NOMO-1 treated with DMSO at 0.1 percent for 48 hours (cell line): ENCODE results near the gene ADGRL3.
"Not testable (repeated sequence)": the region's sequence is repeated elsewhere in the genome, so short reads cannot be mapped to it uniquely, and the experiment has no call there.

ENCODE experiments used
- DNase-seq: peaks from one replicate; lab custom pipeline; 2025; ENCODE audit not compliant: unreplicated experiment; lab: John Stamatoyannopoulos, UW

ADGRL3 gene

GRCh38 chr4:61782133-61782532 lies 582.0 kb downstream of the ADGRL3 start:
- no peak for DNase-seq

- DNase-seq: no peak
Measured at GRCh38 chr4:61783050-61783449, 582.9 kb downstream of the ADGRL3 start.

GRCh38 chr4:61785761-61786160 lies 585.6 kb downstream of the ADGRL3 start:
- no peak for DNase-seq

GRCh38 chr4:61786211-61786610 lies 586.1 kb downstream of the ADGRL3 start:
- DNase-seq: no peak

- DNase-seq: no peak
Measured at GRCh38 chr4:61795998-61796397, 595.9 kb downstream of the ADGRL3 start.

- no peak for DNase-seq
Measured at GRCh38 chr4:61799794-61800193, 599.7 kb downstream of the ADGRL3 start.

- DNase-seq: no peak
Measured at GRCh38 chr4:61805227-61805626, 605.1 kb downstream of the ADGRL3 start.

- DNase-seq: no peak
Measured at GRCh38 chr4:61805979-61806378, 605.9 kb downstream of the ADGRL3 start.

GRCh38 chr4:61812171-61812570 lies 612.0 kb downstream of the ADGRL3 start:
- no peak for DNase-seq

GRCh38 chr4:61817071-61817470 lies 616.9 kb downstream of the ADGRL3 start:
- DNase-seq: no peak

- no peak for DNase-seq
Measured at GRCh38 chr4:61820136-61820535, 620.0 kb downstream of the ADGRL3 start.

- no peak for DNase-seq
Measured at GRCh38 chr4:61824454-61824853, 624.3 kb downstream of the ADGRL3 start.

- DNase-seq: no peak
Measured at GRCh38 chr4:61827907-61828391, 627.8 kb downstream of the ADGRL3 start.

GRCh38 chr4:61828960-61829359 lies 628.8 kb downstream of the ADGRL3 start:
- DNase-seq: no peak

GRCh38 chr4:61831987-61832386 lies 631.9 kb downstream of the ADGRL3 start:
- DNase-seq: no peak

GRCh38 chr4:61837395-61837794 lies 637.3 kb downstream of the ADGRL3 start:
- no peak for DNase-seq

GRCh38 chr4:61838072-61838471 lies 637.9 kb downstream of the ADGRL3 start:
- no peak for DNase-seq

- DNase-seq: no peak
Measured at GRCh38 chr4:61841714-61842113, 641.6 kb downstream of the ADGRL3 start.

GRCh38 chr4:61851126-61851525 lies 651.0 kb downstream of the ADGRL3 start:
- DNase-seq: no peak

GRCh38 chr4:61852105-61852504 lies 652.0 kb downstream of the ADGRL3 start:
- DNase-seq: not testable (repeated sequence)

GRCh38 chr4:61853041-61853440 lies 652.9 kb downstream of the ADGRL3 start:
- no peak for DNase-seq

GRCh38 chr4:61860376-61860775 lies 660.2 kb downstream of the ADGRL3 start:
- DNase-seq: no peak

GRCh38 chr4:61864286-61864685 lies 664.2 kb downstream of the ADGRL3 start:
- DNase-seq: no peak
